Measurements from ENCODE around the gene PLEKHA6.

The PLEKHA6 gene

DNA sequence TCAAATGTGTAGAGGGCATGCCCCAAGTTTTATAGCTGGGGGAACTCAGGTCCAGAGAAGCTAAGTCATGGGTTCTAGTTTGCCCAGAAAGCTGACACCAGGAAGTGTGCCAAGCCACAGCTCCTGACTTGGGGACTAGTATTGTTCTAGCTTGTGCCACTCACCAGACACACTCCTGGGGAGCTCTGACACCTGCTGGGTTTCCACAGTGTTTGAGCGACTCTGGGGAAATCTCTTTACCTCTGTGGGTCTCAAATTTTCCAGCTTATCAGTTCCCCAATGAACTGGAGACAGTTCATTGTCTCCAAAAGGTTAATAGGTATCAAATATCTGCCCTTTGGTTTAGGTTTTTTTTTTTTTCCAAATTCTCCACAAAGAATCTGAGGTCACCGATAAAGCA, 167.7 kb downstream of the PLEKHA6 start:
- no peaks in the 10 kb centered on the region for H4K20me1 ChIP-seq (ENCODE audit: control insufficient read depth, insufficient read depth, low read depth, low read length)
- no peak overlapping the region for H3K4me3 ChIP-seq (ENCODE audit: low read length)
- no peaks in the 10 kb centered on the region for H3K4me1 ChIP-seq (ENCODE audit: control insufficient read depth, low read length)
- TF ChIP-seq, protein P1, sequence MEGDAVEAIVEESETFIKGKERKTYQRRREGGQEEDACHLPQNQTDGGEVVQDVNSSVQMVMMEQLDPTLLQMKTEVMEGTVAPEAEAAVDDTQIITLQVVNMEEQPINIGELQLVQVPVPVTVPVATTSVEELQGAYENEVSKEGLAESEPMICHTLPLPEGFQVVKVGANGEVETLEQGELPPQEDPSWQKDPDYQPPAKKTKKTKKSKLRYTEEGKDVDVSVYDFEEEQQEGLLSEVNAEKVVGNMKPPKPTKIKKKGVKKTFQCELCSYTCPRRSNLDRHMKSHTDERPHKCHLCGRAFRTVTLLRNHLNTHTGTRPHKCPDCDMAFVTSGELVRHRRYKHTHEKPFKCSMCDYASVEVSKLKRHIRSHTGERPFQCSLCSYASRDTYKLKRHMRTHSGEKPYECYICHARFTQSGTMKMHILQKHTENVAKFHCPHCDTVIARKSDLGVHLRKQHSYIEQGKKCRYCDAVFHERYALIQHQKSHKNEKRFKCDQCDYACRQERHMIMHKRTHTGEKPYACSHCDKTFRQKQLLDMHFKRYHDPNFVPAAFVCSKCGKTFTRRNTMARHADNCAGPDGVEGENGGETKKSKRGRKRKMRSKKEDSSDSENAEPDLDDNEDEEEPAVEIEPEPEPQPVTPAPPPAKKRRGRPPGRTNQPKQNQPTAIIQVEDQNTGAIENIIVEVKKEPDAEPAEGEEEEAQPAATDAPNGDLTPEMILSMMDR (IDR thresholded peaks at IDR 0.05; ENCODE audit: low read depth, low read length, poor library complexity, severe bottlenecking) = no peak
- no peak for TF ChIP-seq EZH2phosphoT487 (IDR thresholded peaks at IDR 0.05; ENCODE audit: borderline replicate concordance, low read length)
- H3K79me2 ChIP-seq (ENCODE audit: control insufficient read depth, low read length) = no peaks in the 10 kb centered on the region
- no peak overlapping the region for H3K27ac ChIP-seq (ENCODE audit: low read depth, low read length)
- peaks cover 56% of the 10 kb centered on the region for H3K27me3 ChIP-seq (ENCODE audit: control insufficient read depth, low read length)
- H3F3A ChIP-seq (ENCODE audit: control insufficient read depth, insufficient read depth) = no peaks in the 10 kb centered on the region
- no peaks in the 10 kb centered on the region for H3K36me3 ChIP-seq (ENCODE audit: control insufficient read depth, low read length)
- H3K9me2 ChIP-seq (replicated peaks; ENCODE audit: control insufficient read depth, low read length) = no peaks in the 10 kb centered on the region
- peaks cover 2% of the 10 kb centered on the region for H3K9me3 ChIP-seq (ENCODE audit: control insufficient read depth, insufficient read depth, low read length)
- no peak overlapping the region for H3K4me2 ChIP-seq (ENCODE audit: low read length)

DNA sequence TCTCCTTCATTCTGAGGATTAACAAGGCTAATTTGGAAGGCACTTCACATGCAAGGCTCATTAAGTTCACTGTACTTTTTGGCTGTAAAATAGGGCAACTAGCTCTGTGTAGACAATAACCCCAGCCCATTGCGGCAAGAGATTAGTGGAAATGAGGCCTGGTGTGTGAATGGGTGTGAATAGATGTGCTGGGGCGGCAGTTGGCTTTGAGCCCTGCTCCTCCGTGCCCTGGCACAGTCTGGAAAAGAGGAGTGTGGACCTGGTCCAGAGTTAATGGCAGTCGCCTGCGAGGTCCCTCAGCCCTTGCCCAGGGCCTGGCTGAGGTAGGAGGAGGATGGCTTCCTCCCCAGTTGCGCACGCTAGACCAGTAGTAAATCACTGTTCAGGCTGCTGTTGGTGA, 168.3 kb downstream of the PLEKHA6 start:
- no peak overlapping the region for H3K4me3 ChIP-seq (ENCODE audit: low read length)
- no peaks in the 10 kb centered on the region for H4K20me1 ChIP-seq (ENCODE audit: control insufficient read depth, insufficient read depth, low read depth, low read length)
- H3K27ac ChIP-seq (ENCODE audit: low read depth, low read length) = no peak overlapping the region
- H3K79me2 ChIP-seq (ENCODE audit: control insufficient read depth, low read length) = no peaks in the 10 kb centered on the region
- H3K36me3 ChIP-seq (ENCODE audit: control insufficient read depth, low read length) = no peaks in the 10 kb centered on the region
- TF ChIP-seq EZH2phosphoT487 (IDR thresholded peaks at IDR 0.05; ENCODE audit: borderline replicate concordance, low read length) = no peak
- TF ChIP-seq, protein P1 (IDR thresholded peaks at IDR 0.05; ENCODE audit: low read depth, low read length, poor library complexity, severe bottlenecking) = no peak
- H3K4me1 ChIP-seq (ENCODE audit: control insufficient read depth, low read length) = no peaks in the 10 kb centered on the region
- H3K27me3 ChIP-seq (ENCODE audit: control insufficient read depth, low read length) = peaks cover 56% of the 10 kb centered on the region
- H3F3A ChIP-seq (ENCODE audit: control insufficient read depth, insufficient read depth) = no peaks in the 10 kb centered on the region
- no peak overlapping the region for H3K4me2 ChIP-seq (ENCODE audit: low read length)
- H3K9me2 ChIP-seq (replicated peaks; ENCODE audit: control insufficient read depth, low read length) = no peaks in the 10 kb centered on the region
- H3K9me3 ChIP-seq (ENCODE audit: control insufficient read depth, insufficient read depth, low read length) = peaks cover 2% of the 10 kb centered on the region

DNA sequence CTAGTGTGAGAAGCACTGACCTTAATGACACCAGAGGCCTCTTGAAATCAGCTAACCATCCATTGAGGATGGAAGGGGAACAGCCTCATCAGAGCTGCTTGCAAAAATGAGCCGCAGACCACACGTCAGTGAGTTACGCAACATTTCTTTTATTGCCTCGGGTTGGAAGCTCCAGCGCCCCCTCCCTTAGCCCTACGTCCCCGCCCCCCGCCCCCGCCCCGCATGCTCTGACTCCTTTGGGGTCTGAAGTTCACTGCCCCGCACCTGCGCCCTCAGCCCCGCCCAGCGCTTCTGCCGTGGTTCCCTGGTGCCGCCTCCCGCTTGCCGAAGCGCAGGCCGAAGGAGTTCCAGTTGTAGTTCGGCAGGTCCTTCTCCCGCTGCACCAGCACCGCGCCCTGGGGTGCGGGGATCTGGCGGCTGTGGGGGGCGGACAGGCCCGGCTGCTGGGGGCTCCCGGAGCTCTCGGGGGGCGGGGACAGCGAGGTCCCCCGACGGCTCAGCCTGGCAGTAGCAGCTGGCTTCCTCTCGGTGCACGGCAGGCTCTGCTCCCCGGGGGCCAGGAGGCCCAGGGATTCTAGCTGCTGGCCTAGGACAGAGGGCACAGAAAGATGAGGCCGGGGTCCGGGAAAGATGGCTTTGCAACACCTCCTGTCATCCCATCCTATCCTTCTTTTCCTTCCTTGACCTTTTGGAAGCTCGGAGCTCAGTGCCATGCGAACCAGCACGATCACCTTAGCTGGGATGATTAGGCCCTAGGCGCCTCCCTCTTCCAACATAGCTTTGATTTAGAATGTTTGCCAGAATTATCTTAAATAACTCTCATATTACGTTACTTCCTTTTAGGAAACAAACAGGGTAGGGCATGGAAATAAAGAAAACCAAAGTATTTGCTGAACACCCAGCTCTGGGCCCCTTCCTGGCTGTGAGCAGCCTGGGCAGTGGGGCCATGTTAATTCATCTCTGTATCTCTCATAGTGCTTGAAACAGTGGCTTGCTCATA, 169.2 kb downstream of the PLEKHA6 start:
- Histone ChIP-seq H3K36me3 (ENCODE audit: control insufficient read depth, low read length) (no peaks in the 10 kb centered on the region), H3K27ac (ENCODE audit: low read depth, low read length) (no peak overlapping the region), H3K4me2 (ENCODE audit: low read length) (no peak overlapping the region), H3K9me3 (ENCODE audit: control insufficient read depth, insufficient read depth, low read length) (peaks cover 2% of the 10 kb centered on the region), H3F3A (ENCODE audit: control insufficient read depth, insufficient read depth) (no peaks in the 10 kb centered on the region), H3K9me2 (replicated peaks; ENCODE audit: control insufficient read depth, low read length) (no peaks in the 10 kb centered on the region), H4K20me1 (ENCODE audit: control insufficient read depth, insufficient read depth, low read depth, low read length) (no peaks in the 10 kb centered on the region), H3K27me3 (ENCODE audit: control insufficient read depth, low read length) (peaks cover 56% of the 10 kb centered on the region), H3K79me2 (ENCODE audit: control insufficient read depth, low read length) (no peaks in the 10 kb centered on the region), H3K4me1 (ENCODE audit: control insufficient read depth, low read length) (no peaks in the 10 kb centered on the region), H3K4me3 (ENCODE audit: low read length) (no peak overlapping the region)
- no peak for TF ChIP-seq EZH2phosphoT487 (IDR thresholded peaks at IDR 0.05; ENCODE audit: borderline replicate concordance, low read length)
- TF ChIP-seq, protein P1 (IDR thresholded peaks at IDR 0.05; ENCODE audit: low read depth, low read length, poor library complexity, severe bottlenecking) = no peak

Data from DOHH2 (cell line).